ENCODE measurements around the gene GLYATL1.

Gene GLYATL1

GRCh38 chr11:58917159-58917783, 22.0 kb upstream of the GLYATL1 start:
- no peak for DNase-seq
- Histone ChIP-seq H3K4me1 (ENCODE audit: low read length) (peaks cover 12% of the 10 kb centered on the region; the same call in 1 of the 2 replicates), H4K20me1 (ENCODE audit: insufficient read depth, low read length) (no peaks in the 10 kb centered on the region), H3K36me3 (replicated peaks; ENCODE audit: insufficient read depth, low read length) (no peaks in the 10 kb centered on the region), H3F3A (ENCODE audit: insufficient read depth, low read length) (no peaks in the 10 kb centered on the region), H3K9me3 (replicated peaks; ENCODE audit: insufficient read depth, low read length) (no peaks in the 10 kb centered on the region), H3K9ac (ENCODE audit: low read length) (no peak overlapping the region), H3K4me3 (ENCODE audit: low read length) (no peak overlapping the region), H2AFZ (ENCODE audit: low read length) (no peak overlapping the region), H3K27me3 (replicated peaks; ENCODE audit: insufficient read depth, low read length) (no peaks in the 10 kb centered on the region), H3K4me2 (ENCODE audit: low read depth, low read length) (no peak overlapping the region), H3K79me2 (ENCODE audit: low read length) (no peaks in the 10 kb centered on the region), H3K27ac (ENCODE audit: low read length) (no peak overlapping the region), H3K9me2 (replicated peaks; ENCODE audit: insufficient read depth, low read length) (no peaks in the 10 kb centered on the region)
- no peak for TF ChIP-seq EZH2 (optimal IDR thresholded peaks at IDR 0.05; ENCODE audit: low read depth, low read length)
- no peak for TF ChIP-seq EZH2phosphoT487 (IDR thresholded peaks at IDR 0.05; ENCODE audit: low read length)
- TF ChIP-seq CTCF (IDR thresholded peaks at IDR 0.05; ENCODE audit: low read length) = no peak

- Histone ChIP-seq H3K4me2 (ENCODE audit: low read depth, low read length) (no peak overlapping the region), H3K27me3 (replicated peaks; ENCODE audit: insufficient read depth, low read length) (no peaks in the 10 kb centered on the region), H2AFZ (ENCODE audit: low read length) (0 out of 2 replicates have a peak overlapping the region, but pooled peaks have one; percentile 21), H3K79me2 (ENCODE audit: low read length) (no peaks in the 10 kb centered on the region), H3K4me1 (ENCODE audit: low read length) (peaks cover 20% of the 10 kb centered on the region; the same call in 1 of the 2 replicates), H3K9me3 (replicated peaks; ENCODE audit: insufficient read depth, low read length) (no peaks in the 10 kb centered on the region), H3F3A (ENCODE audit: insufficient read depth, low read length) (no peaks in the 10 kb centered on the region), H3K36me3 (replicated peaks; ENCODE audit: insufficient read depth, low read length) (no peaks in the 10 kb centered on the region), H4K20me1 (ENCODE audit: insufficient read depth, low read length) (no peaks in the 10 kb centered on the region), H3K27ac (ENCODE audit: low read length) (no peak overlapping the region), H3K4me3 (ENCODE audit: low read length) (no peak overlapping the region), H3K9ac (ENCODE audit: low read length) (no peak overlapping the region), H3K9me2 (replicated peaks; ENCODE audit: insufficient read depth, low read length) (no peaks in the 10 kb centered on the region)
- TF ChIP-seq EZH2phosphoT487 (IDR thresholded peaks at IDR 0.05; ENCODE audit: low read length) (no peak), EZH2 (optimal IDR thresholded peaks at IDR 0.05; ENCODE audit: low read depth, low read length) (no peak), CTCF (IDR thresholded peaks at IDR 0.05; ENCODE audit: low read length) (no peak)
- no peak for DNase-seq
Measured at GRCh38 chr11:58919561-58919960, 19.7 kb upstream of the GLYATL1 start.

- H3K4me2 ChIP-seq (ENCODE audit: low read depth, low read length) = no peak overlapping the region
- no peaks in the 10 kb centered on the region for H3K36me3 ChIP-seq (replicated peaks; ENCODE audit: insufficient read depth, low read length)
- H2AFZ ChIP-seq (ENCODE audit: low read length) = 0 out of 2 replicates have a peak overlapping the region, but pooled peaks have one; percentile 21
- H3K79me2 ChIP-seq (ENCODE audit: low read length) = no peaks in the 10 kb centered on the region
- H3K9me2 ChIP-seq (replicated peaks; ENCODE audit: insufficient read depth, low read length) = no peaks in the 10 kb centered on the region
- no peaks in the 10 kb centered on the region for H3K27me3 ChIP-seq (replicated peaks; ENCODE audit: insufficient read depth, low read length)
- no peaks in the 10 kb centered on the region for H4K20me1 ChIP-seq (ENCODE audit: insufficient read depth, low read length)
- no peak for DNase-seq
- H3K27ac ChIP-seq (ENCODE audit: low read length) = no peak overlapping the region
- H3F3A ChIP-seq (ENCODE audit: insufficient read depth, low read length) = no peaks in the 10 kb centered on the region
- H3K9ac ChIP-seq (ENCODE audit: low read length) = no peak overlapping the region
- 0 out of 2 replicates have a peak, but pooled peaks cover 15% of the 10 kb centered on the region for H3K4me1 ChIP-seq (ENCODE audit: low read length)
- H3K9me3 ChIP-seq (replicated peaks; ENCODE audit: insufficient read depth, low read length) = no peaks in the 10 kb centered on the region
- TF ChIP-seq EZH2phosphoT487 (IDR thresholded peaks at IDR 0.05; ENCODE audit: low read length) = no peak
- TF ChIP-seq CTCF (IDR thresholded peaks at IDR 0.05; ENCODE audit: low read length) = peak; percentile 29
- no peak for TF ChIP-seq EZH2 (optimal IDR thresholded peaks at IDR 0.05; ENCODE audit: low read depth, low read length)
- H3K4me3 ChIP-seq (ENCODE audit: low read length) = no peak overlapping the region
Measured at GRCh38 chr11:58919980-58920379, 19.3 kb upstream of the GLYATL1 start.

All from MM.1S (cell line).